ES-I3 (cell line): ENCODE measurements around the gene ATP6AP2.
A peak's percentile ranks its signal among the peaks of the same experiment; 100 is the strongest.

Experiments used
- H3K36me3 ChIP-seq: 2 replicates; pipeline ENCODE4 v1.6.1; 2013; ENCODE audit warnings: mild to moderate bottlenecking, low read length, control low read depth, moderate library complexity; ENCODE audit not compliant: insufficient read depth
- H3K4me1 ChIP-seq: 2 replicates; pipeline ENCODE4 v1.6.1; 2013; ENCODE audit warnings: mild to moderate bottlenecking, control low read depth, low read length; ENCODE audit not compliant: insufficient read depth
- H3K9ac ChIP-seq: 2 replicates; pipeline ENCODE4 v1.6.1; 2013; ENCODE audit warnings: low read depth, mild to moderate bottlenecking, low read length, moderate library complexity
- H3K9me3 ChIP-seq: 2 replicates; pipeline ENCODE4 v1.6.1; 2013; ENCODE audit warnings: mild to moderate bottlenecking, low read length, moderate library complexity; ENCODE audit not compliant: control insufficient read depth, insufficient read depth

Gene ATP6AP2

GRCh38 chrX:40644821-40645358 is 64.1 kb downstream of the ATP6AP2 start:
- no peaks in the 10 kb centered on the region for H3K4me1 ChIP-seq
- no peaks in the 10 kb centered on the region for H3K36me3 ChIP-seq
- H3K9me3 ChIP-seq = no peaks in the 10 kb centered on the region
- H3K9ac ChIP-seq = no peak overlapping the region

GRCh38 chrX:40646489-40647306 is 65.9 kb downstream of the ATP6AP2 start:
- no peaks in the 10 kb centered on the region for H3K4me1 ChIP-seq
- no peaks in the 10 kb centered on the region for H3K36me3 ChIP-seq
- H3K9me3 ChIP-seq = no peaks in the 10 kb centered on the region
- peak overlapping the region; percentile 72 for H3K9ac ChIP-seq

- Histone ChIP-seq H3K36me3 (no peaks in the 10 kb centered on the region), H3K4me1 (no peaks in the 10 kb centered on the region), H3K9ac (peak within 1 kb of the TSS; percentile 72), H3K9me3 (no peaks in the 10 kb centered on the region)
These were observed 66.8 kb downstream of the ATP6AP2 start, which contains the start of gene CXorf38 for GRCh38 chrX:40647307-40648197. Gene CXorf38 (minus strand): TSS chrX:40647561. CDS start chrX:40647520, 41 bp downstream.

- Histone ChIP-seq H3K36me3 (peaks cover 6% of the 10 kb centered on the region; the same call in 1 of the 2 replicates), H3K9me3 (no peaks in the 10 kb centered on the region), H3K4me1 (no peaks in the 10 kb centered on the region), H3K9ac (no peak overlapping the region)
These were observed 71.0 kb downstream of the ATP6AP2 start for GRCh38 chrX:40651620-40652223.

- Histone ChIP-seq H3K9ac (no peak overlapping the region), H3K9me3 (no peaks in the 10 kb centered on the region), H3K4me1 (no peaks in the 10 kb centered on the region), H3K36me3 (peaks cover 10% of the 10 kb centered on the region; the same call in 1 of the 2 replicates)
These were observed 71.9 kb downstream of the ATP6AP2 start for GRCh38 chrX:40652664-40653063.

GRCh38 chrX:40653535-40653934 is 72.8 kb downstream of the ATP6AP2 start:
- peaks cover 10% of the 10 kb centered on the region; the same call in 1 of the 2 replicates for H3K36me3 ChIP-seq
- no peaks in the 10 kb centered on the region for H3K9me3 ChIP-seq
- no peaks in the 10 kb centered on the region for H3K4me1 ChIP-seq
- H3K9ac ChIP-seq = no peak overlapping the region
